IMR-90 (cell line): ENCODE results near the gene CRYGA. TPM values are rescaled to one million over a fixed set of nuclear protein-coding genes. Genes with fewer than 3 reads are reported as not detected.

Experiments
- ATAC-seq: fragments of 200-7000 bp; cut with Tn5 transposase; 2 replicates; pipeline ENCODE4 v1.9.1; 2020; ENCODE audit warnings: low read depth, mild to moderate bottlenecking, moderate library complexity
- BruUV-seq: library from RNA; stranded (reverse); fragments of 400-500 nt; replicated peaks from 2 replicates; lab custom pipeline; 2021; lab: Mats Ljungman, UMichigan
- CTCF ChIA-PET: fragments of 300-600 bp; formaldehyde crosslinking; extraction: SDS; loops from one replicate; lab custom pipeline; 2021; ENCODE audit warnings: antibody characterized with exemption; lab: Yijun Ruan, JAX
- POLR2A ChIA-PET: fragments of 300-600 bp; sonication (Branson Sonifier 250); formaldehyde crosslinking; loops from one replicate; lab custom pipeline; 2022; ENCODE audit warnings: antibody characterized with exemption; ENCODE audit not compliant: unreplicated experiment; lab: Charles Lee
- DNase-seq: peaks from one replicate; pipeline ENCODE4 v3.0.0; 2013
- H2AFZ ChIP-seq: replicated peaks from 2 replicates; pipeline ENCODE3; 2013; ENCODE audit warnings: low read length, mild to moderate bottlenecking; ENCODE audit not compliant: poor library complexity
- H2AK5ac ChIP-seq: 2 replicates; pipeline ENCODE4 v1.6.1; 2013; ENCODE audit warnings: low read depth, low read length, inconsistent platforms
- H2AK9ac ChIP-seq: replicated peaks from 2 replicates; pipeline ENCODE3; 2013; ENCODE audit warnings: mild to moderate bottlenecking, low read depth, low read length, moderate library complexity; ENCODE audit not compliant: poor library complexity
- H2BK120ac ChIP-seq: 2 replicates; pipeline ENCODE4 v1.6.1; 2013; ENCODE audit warnings: low read depth, low read length, inconsistent platforms
- H2BK15ac ChIP-seq: 3 replicates; pipeline ENCODE4 v1.6.1; 2013; ENCODE audit warnings: low read depth, low read length, inconsistent platforms
- H2BK20ac ChIP-seq: 2 replicates; pipeline ENCODE4 v1.6.1; 2013; ENCODE audit warnings: low read depth, mild to moderate bottlenecking, inconsistent platforms, low read length, moderate library complexity
- H2BK5ac ChIP-seq: 2 replicates; pipeline ENCODE4 v1.6.1; 2013; ENCODE audit warnings: mild to moderate bottlenecking, low read depth, low read length, inconsistent platforms; ENCODE audit not compliant: poor library complexity, severe bottlenecking
- H3K14ac ChIP-seq: replicated peaks from 2 replicates; pipeline ENCODE4 v1.6.1; 2013; ENCODE audit warnings: low read depth, low read length, inconsistent platforms
- H3K18ac ChIP-seq: 2 replicates; pipeline ENCODE4 v1.6.1; 2013; ENCODE audit warnings: low read depth, low read length, control low read depth
- H3K23ac ChIP-seq: 2 replicates; pipeline ENCODE4 v1.6.1; 2013; ENCODE audit warnings: low read depth, low read length, inconsistent platforms
- H3K27ac ChIP-seq: 2 replicates; pipeline ENCODE4 v1.5.1; 2013; ENCODE audit warnings: mild to moderate bottlenecking, control low read depth, low read length; ENCODE audit not compliant: insufficient read depth
- H3K27me3 ChIP-seq: 2 replicates; pipeline ENCODE4 v1.6.1; 2013; ENCODE audit warnings: low read length; ENCODE audit not compliant: control insufficient read depth, insufficient read depth
- H3K36me3 ChIP-seq: 2 replicates; pipeline ENCODE4 v1.6.1; 2013; ENCODE audit warnings: low read length, mixed read lengths; ENCODE audit not compliant: control insufficient read depth, insufficient read depth
- H3K4ac ChIP-seq: 2 replicates; pipeline ENCODE4 v1.6.1; 2013; ENCODE audit warnings: low read depth, low read length, inconsistent platforms
- H3K4me1 ChIP-seq: 2 replicates; pipeline ENCODE4 v1.6.1; 2013; ENCODE audit warnings: low read length, mixed read lengths; ENCODE audit not compliant: control insufficient read depth, insufficient read depth
- H3K4me2 ChIP-seq: 2 replicates; pipeline ENCODE4 v1.6.1; 2013; ENCODE audit warnings: low read depth, mild to moderate bottlenecking, control low read depth, low read length, moderate library complexity
- H3K4me3 ChIP-seq: 2 replicates; pipeline ENCODE4 v1.5.1; 2013; ENCODE audit warnings: low read depth, mild to moderate bottlenecking, control low read depth, low read length, moderate library complexity; ENCODE audit not compliant: insufficient read depth
- H3K56ac ChIP-seq: 2 replicates; pipeline ENCODE4 v1.6.1; 2013; ENCODE audit warnings: low read length, inconsistent platforms; ENCODE audit not compliant: insufficient read depth; ENCODE audit errors: extremely low read depth
- H3K79me1 ChIP-seq, 2 experiments: 2 replicates each; pipeline ENCODE4 v1.6.1; 2013; ENCODE audit warnings: low read length in 2 of 2, inconsistent platforms in 1 of 2, low read depth in 1 of 2
- H3K9ac ChIP-seq: 2 replicates; pipeline ENCODE4 v1.6.1; 2013; ENCODE audit warnings: low read depth, low read length, control low read depth
- H3K9me1 ChIP-seq: 2 replicates; pipeline ENCODE4 v1.6.1; 2013; ENCODE audit warnings: low read length, inconsistent platforms; ENCODE audit not compliant: insufficient read depth
- H3K9me3 ChIP-seq: 2 replicates; pipeline ENCODE4 v1.6.1; 2013; ENCODE audit warnings: low read length; ENCODE audit not compliant: control insufficient read depth, insufficient read depth
- H4K20me1 ChIP-seq: 2 replicates; pipeline ENCODE4 v1.6.1; 2013; ENCODE audit warnings: low read length, inconsistent platforms; ENCODE audit not compliant: insufficient read depth
- H4K5ac ChIP-seq: 2 replicates; pipeline ENCODE4 v1.6.1; 2013; ENCODE audit warnings: mild to moderate bottlenecking, low read depth, low read length, control low read depth
- H4K8ac ChIP-seq, 2 experiments: 2 replicates each; pipeline ENCODE4 v1.6.1; 2013; ENCODE audit warnings: low read depth in 2 of 2, low read length in 2 of 2, control low read depth in 1 of 2, inconsistent platforms in 1 of 2
- H4K91ac ChIP-seq: 2 replicates; pipeline ENCODE4 v1.6.1; 2013; ENCODE audit warnings: low read depth, low read length, inconsistent platforms; ENCODE audit not compliant: insufficient read depth
- BHLHE40 ChIP-seq: fragments of 150-350 bp; IDR thresholded peaks from 2 replicates; pipeline ENCODE4 v1.6.1; 2016; ENCODE audit warnings: mild to moderate bottlenecking, low read depth, low read length
- CEBPB ChIP-seq: IDR thresholded peaks from 2 replicates; pipeline ENCODE4 v1.6.1; 2012; ENCODE audit warnings: low read depth, low read length, improper control_type of control experiment
- CHD1 ChIP-seq: IDR thresholded peaks from 2 replicates; pipeline ENCODE4 v1.6.1; 2012; ENCODE audit warnings: low read depth, low read length, improper control_type of control experiment
- CTCF ChIP-seq: conservative IDR thresholded peaks from 2 replicates; pipeline ENCODE4 v1.5.1; 2012; ENCODE audit warnings: mild to moderate bottlenecking, low read depth, low read length, improper control_type of control experiment
- ELK1 ChIP-seq: fragments of 150-350 bp; IDR thresholded peaks from 2 replicates; pipeline ENCODE4 v1.6.1; 2016; ENCODE audit warnings: low read depth, mild to moderate bottlenecking, low read length, moderate library complexity, borderline replicate concordance
- FOS ChIP-seq: fragments of 150-350 bp; IDR thresholded peaks from 2 replicates; pipeline ENCODE4 v1.6.1; 2016; ENCODE audit warnings: low read depth, low read length
- MAFK ChIP-seq: IDR thresholded peaks from 2 replicates; pipeline ENCODE4 v1.6.1; 2012; ENCODE audit warnings: low read depth, low read length, improper control_type of control experiment
- MAZ ChIP-seq: IDR thresholded peaks from 2 replicates; pipeline ENCODE4 v1.6.1; 2012; ENCODE audit warnings: low read depth, mild to moderate bottlenecking, low read length, improper control_type of control experiment, moderate library complexity, borderline replicate concordance
- MXI1 ChIP-seq: IDR thresholded peaks from 2 replicates; pipeline ENCODE4 v1.6.1; 2012; ENCODE audit warnings: low read depth, mild to moderate bottlenecking, low read length, moderate library complexity, borderline replicate concordance
- NFE2L2 ChIP-seq: fragments of 150-350 bp; IDR thresholded peaks from 2 replicates; pipeline ENCODE4 v1.6.1; 2016; ENCODE audit warnings: low read depth, mild to moderate bottlenecking, low read length
- POLR2A ChIP-seq: IDR thresholded peaks from 2 replicates; pipeline ENCODE4 v1.6.1; 2012; ENCODE audit warnings: mild to moderate bottlenecking, low read depth, low read length
- RAD21 ChIP-seq: IDR thresholded peaks from 2 replicates; pipeline ENCODE4 v1.6.1; 2012; ENCODE audit warnings: low read length, improper control_type of control experiment
- RCOR1 ChIP-seq: IDR thresholded peaks from 2 replicates; pipeline ENCODE4 v1.6.1; 2012; ENCODE audit warnings: mild to moderate bottlenecking, low read length, improper control_type of control experiment; ENCODE audit not compliant: insufficient replicate concordance
- RFX5 ChIP-seq: IDR thresholded peaks from 2 replicates; pipeline ENCODE4 v1.8.0; 2012; ENCODE audit warnings: low read depth, mild to moderate bottlenecking, low read length, moderate library complexity
- SMC3 ChIP-seq: fragments of 150-350 bp; IDR thresholded peaks from 2 replicates; pipeline ENCODE4 v1.6.1; 2016; ENCODE audit warnings: low read depth, mild to moderate bottlenecking, antibody characterized with exemption, low read length, moderate library complexity
- USF2 ChIP-seq: fragments of 150-350 bp; IDR thresholded peaks from 2 replicates; pipeline ENCODE4 v1.6.1; 2017; ENCODE audit warnings: mild to moderate bottlenecking, antibody characterized with exemption, low read length, low read depth
- WGBS, 2 experiments: methylation state at CpG; one replicate each; pipeline versions ENCODE4 v1.1.5 to v1.1.7; 2013; ENCODE audit warnings: missing lambda C conversion rate in 2 of 2; ENCODE audit not compliant: insufficient read length in 1 of 2; ENCODE audit errors: extremely low coverage in 2 of 2; 5-methylcytosine and 5-hydroxymethylcytosine counted together
- dilution Hi-C: fragments of 300-500 bp; cut with HindIII; formaldehyde crosslinking; loops from one replicate; pipeline ENCODE4 v1.14.3; 2018; ENCODE audit warnings: low sequenced_read_pairs; ENCODE audit not compliant: unreplicated experiment
- in situ Hi-C: fragments of 300-500 bp; cut with MboI; formaldehyde crosslinking; loops from 3 replicates; pipeline ENCODE4 v1.14.3; 2019; ENCODE audit warnings: low sequenced_read_pairs, inconsistent platforms, mixed read lengths
- intact Hi-C: fragments of 100-400 bp; cut with micrococcal nuclease; formaldehyde crosslinking; loops from 2 replicates; pipeline ENCODE4 v1.10.0; 2022
- polyA plus RNA-seq, 3 experiments: library from polyadenylated mRNA; depleted of rRNA; stranded (reverse); fragments of >200 nt; gene quantifications; 2 replicates each; pipeline ENCODE4 v1.2.3, GENCODE V29; 2012; ENCODE audit warnings: low replicate concordance in 1 of 3
- total RNA-seq: library from RNA; depleted of rRNA; stranded (reverse); fragments of >200 nt; gene quantifications from 2 replicates; pipeline ENCODE4 v1.2.3, GENCODE V29; 2012

The CRYGA gene
- total and polyA plus RNA-seq, 2 of the 4 experiments (the other 2 are of a cell fraction): not detected

GRCh38 chr2:208148803-208149202, 14.6 kb downstream of the CRYGA start:
- no peak overlapping the region for H2BK120ac ChIP-seq
- H3K4ac ChIP-seq: no peak overlapping the region
- no peak overlapping the region for H3K4me2 ChIP-seq
- no peak overlapping the region for H3K9ac ChIP-seq
- WGBS, 2 experiments: no CpG with 5 or more reads among the region's 2 CpGs
- 0 out of 2 replicates have a peak, but pooled peaks cover 1% of the 10 kb centered on the region for H3K27me3 ChIP-seq
- ATAC-seq (no peak), DNase-seq (no peak)
- no peak overlapping the region for H3K56ac ChIP-seq
- H4K5ac ChIP-seq: no peak overlapping the region
- TF ChIP-seq NFE2L2 (no peak), POLR2A (no peak), RAD21 (no peak), ELK1 (no peak), SMC3 (no peak), CTCF (no peak), BHLHE40 (no peak), USF2 (no peak), MXI1 (no peak), RCOR1 (no peak), MAFK (no peak), CEBPB (no peak), FOS (no peak), MAZ (no peak), CHD1 (no peak), RFX5 (no peak)
- in situ Hi-C loops: no loop called here
- H3K4me3 ChIP-seq: no peak overlapping the region
- H3K79me1 ChIP-seq: no peaks in the 10 kb centered on the region
- no peak overlapping the region for H4K8ac ChIP-seq
- intact Hi-C loops: no loop called here
- ChIA-PET CTCF (no interaction called here), POLR2A (no interaction called here)
- H2BK5ac ChIP-seq: no peak overlapping the region
- H3K23ac ChIP-seq: no peak overlapping the region
- H2AFZ ChIP-seq: no peak overlapping the region
- H3K18ac ChIP-seq: no peak overlapping the region
- no TSS peak for BruUV-seq
- H3K36me3 ChIP-seq: no peaks in the 10 kb centered on the region
- H3K9me1 ChIP-seq: no peaks in the 10 kb centered on the region
- H3K27ac ChIP-seq: no peak overlapping the region
- H2BK20ac ChIP-seq: no peak overlapping the region
- H3K14ac ChIP-seq: no peak overlapping the region
- H4K20me1 ChIP-seq: no peaks in the 10 kb centered on the region
- H2BK15ac ChIP-seq: no peak overlapping the region
- H2AK9ac ChIP-seq: no peak overlapping the region
- dilution Hi-C loops: no loop called here
- no peaks in the 10 kb centered on the region for H3K9me3 ChIP-seq
- no peaks in the 10 kb centered on the region for H3K4me1 ChIP-seq
- no peak overlapping the region for H2AK5ac ChIP-seq
- H4K91ac ChIP-seq: no peak overlapping the region
